Activated B cell treated with CpG ODN at 0.5 μM for 24 hours (primary cell): ENCODE data around the gene CCNB1. TPM values are rescaled to one million over a fixed set of nuclear protein-coding genes. Genes with fewer than 3 reads are reported as not detected.
A peak's percentile ranks its signal among the peaks of the same experiment; 100 is the strongest.

ENCODE experiments used
- ATAC-seq: fragments of 200-7000 bp; cut with Tn5 transposase; one replicate; pipeline ENCODE4 v1.10.0; 2021; ENCODE audit warnings: low read depth, mild to moderate bottlenecking, moderate library complexity
- CTCF ChIA-PET: fragments of 350-600 bp; sonication (Branson Sonifier 250); formaldehyde crosslinking; loops from one replicate; lab custom pipeline; 2021; ENCODE audit warnings: antibody characterized with exemption; lab: Charles Lee
- POLR2A ChIA-PET: fragments of 350-600 bp; sonication (Branson Sonifier 250); formaldehyde crosslinking; loops from one replicate; lab custom pipeline; 2021; ENCODE audit warnings: antibody characterized with exemption; lab: Charles Lee
- DNase-seq: peaks from one replicate; pipeline ENCODE4 v3.0.0; 2022
- H3K27ac Mint-ChIP-seq: one replicate; pipeline ENCODE4 v1.8.0; 2020; ENCODE audit warnings: mixed read lengths
- H3K27me3 Mint-ChIP-seq: one replicate; pipeline ENCODE4 v1.8.0; 2021; ENCODE audit warnings: mixed read lengths
- H3K36me3 Mint-ChIP-seq: one replicate; pipeline ENCODE4 v1.8.0; 2021; ENCODE audit warnings: low read depth, mixed read lengths
- H3K4me1 Mint-ChIP-seq: one replicate; pipeline ENCODE4 v1.8.0; 2021; ENCODE audit warnings: mixed read lengths
- H3K4me3 Mint-ChIP-seq: one replicate; pipeline ENCODE4 v1.8.0; 2020; ENCODE audit warnings: mild to moderate bottlenecking, mixed read lengths
- H3K9me3 Mint-ChIP-seq: one replicate; pipeline ENCODE4 v1.8.0; 2020; ENCODE audit warnings: mixed read lengths
- intact Hi-C: fragments of 100-400 bp; cut with micrococcal nuclease; formaldehyde crosslinking; loops from one replicate; pipeline ENCODE4 v1.15.1; 2024
- total RNA-seq: library from RNA; stranded (reverse); gene quantifications from 2 replicates; pipeline ENCODE4 v1.2.3, GENCODE V29; 2022
- TF ChIP-seq, protein P1 (sequence below): fragments of 200-600 bp; IDR thresholded peaks from one replicate; pipeline ENCODE4 v1.8.0; 2022; ENCODE audit warnings: antibody characterized with exemption, mild to moderate bottlenecking

The CCNB1 gene
- total RNA-seq = 10.6 and 12.7 TPM in 2 replicates

DNA sequence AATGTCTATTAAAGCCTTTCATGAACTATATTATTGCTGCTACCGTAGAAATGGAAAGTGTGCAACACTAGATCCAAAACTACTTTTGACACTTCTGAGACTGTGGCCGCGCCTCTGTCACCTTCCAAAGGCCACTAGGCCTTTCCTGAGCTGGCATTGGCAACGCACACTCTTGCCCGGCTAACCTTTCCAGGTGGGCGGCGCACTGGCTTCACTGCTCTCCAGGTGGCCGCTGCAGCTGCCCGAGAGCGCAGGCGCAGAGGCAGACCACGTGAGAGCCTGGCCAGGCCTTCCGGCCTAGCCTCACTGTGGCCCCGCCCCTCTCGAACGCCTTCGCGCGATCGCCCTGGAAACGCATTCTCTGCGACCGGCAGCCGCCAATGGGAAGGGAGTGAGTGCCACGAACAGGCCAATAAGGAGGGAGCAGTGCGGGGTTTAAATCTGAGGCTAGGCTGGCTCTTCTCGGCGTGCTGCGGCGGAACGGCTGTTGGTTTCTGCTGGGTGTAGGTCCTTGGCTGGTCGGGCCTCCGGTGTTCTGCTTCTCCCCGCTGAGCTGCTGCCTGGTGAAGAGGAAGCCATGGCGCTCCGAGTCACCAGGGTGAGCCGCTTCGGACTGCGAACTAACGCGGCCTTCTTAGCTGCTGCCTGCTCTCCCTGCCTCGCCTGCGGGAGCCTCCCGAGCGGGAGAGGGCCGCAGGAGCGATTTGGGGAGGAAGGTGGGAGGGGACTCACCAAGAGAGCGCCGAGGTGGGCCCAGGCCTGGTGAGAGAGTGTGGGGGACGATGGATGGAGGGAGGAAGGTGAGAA lies at the start of gene CCNB1:
Gene CCNB1, plus strand, starts transcription at position 465 of the 807 bp plus-strand sequence. Its CDS starts 113 bp downstream, at position 578.
- ChIA-PET POLR2A (interaction anchor here (0.8 to 1.9 kb wide), 5 partner anchors 10 to 73 kb away, joined by 3 to 10 read pairs (median 6); partner anchors contain the start of genes CDK7, CENPH and SLC30A5), CTCF (interaction anchor here (0.6 to 1.7 kb wide), 2 partner anchors 50 to 73 kb away, joined by 3 to 9 read pairs; partner anchors contain the start of gene SLC30A5)
- TF ChIP-seq, protein P1, sequence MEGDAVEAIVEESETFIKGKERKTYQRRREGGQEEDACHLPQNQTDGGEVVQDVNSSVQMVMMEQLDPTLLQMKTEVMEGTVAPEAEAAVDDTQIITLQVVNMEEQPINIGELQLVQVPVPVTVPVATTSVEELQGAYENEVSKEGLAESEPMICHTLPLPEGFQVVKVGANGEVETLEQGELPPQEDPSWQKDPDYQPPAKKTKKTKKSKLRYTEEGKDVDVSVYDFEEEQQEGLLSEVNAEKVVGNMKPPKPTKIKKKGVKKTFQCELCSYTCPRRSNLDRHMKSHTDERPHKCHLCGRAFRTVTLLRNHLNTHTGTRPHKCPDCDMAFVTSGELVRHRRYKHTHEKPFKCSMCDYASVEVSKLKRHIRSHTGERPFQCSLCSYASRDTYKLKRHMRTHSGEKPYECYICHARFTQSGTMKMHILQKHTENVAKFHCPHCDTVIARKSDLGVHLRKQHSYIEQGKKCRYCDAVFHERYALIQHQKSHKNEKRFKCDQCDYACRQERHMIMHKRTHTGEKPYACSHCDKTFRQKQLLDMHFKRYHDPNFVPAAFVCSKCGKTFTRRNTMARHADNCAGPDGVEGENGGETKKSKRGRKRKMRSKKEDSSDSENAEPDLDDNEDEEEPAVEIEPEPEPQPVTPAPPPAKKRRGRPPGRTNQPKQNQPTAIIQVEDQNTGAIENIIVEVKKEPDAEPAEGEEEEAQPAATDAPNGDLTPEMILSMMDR = no peak
- Mint-ChIP-seq H3K27ac (peak within 1 kb of the TSS; percentile 89), H3K27me3 (no peaks in the 10 kb centered on the region), H3K36me3 (peaks cover 17% of the 10 kb centered on the region), H3K9me3 (peaks cover 2% of the 10 kb centered on the region), H3K4me3 (peak within 1 kb of the TSS; percentile 96), H3K4me1 (peaks cover 23% of the 10 kb centered on the region)
- peak; percentile 94 for DNase-seq
- intact Hi-C loops = loop anchor here (1.0 kb wide), 8 partner anchors 22 to 202 kb away; partner anchors contain the start of genes AK6, CCDC125, CDK7 and CENPH
- ATAC-seq = peak; percentile 100

DNA sequence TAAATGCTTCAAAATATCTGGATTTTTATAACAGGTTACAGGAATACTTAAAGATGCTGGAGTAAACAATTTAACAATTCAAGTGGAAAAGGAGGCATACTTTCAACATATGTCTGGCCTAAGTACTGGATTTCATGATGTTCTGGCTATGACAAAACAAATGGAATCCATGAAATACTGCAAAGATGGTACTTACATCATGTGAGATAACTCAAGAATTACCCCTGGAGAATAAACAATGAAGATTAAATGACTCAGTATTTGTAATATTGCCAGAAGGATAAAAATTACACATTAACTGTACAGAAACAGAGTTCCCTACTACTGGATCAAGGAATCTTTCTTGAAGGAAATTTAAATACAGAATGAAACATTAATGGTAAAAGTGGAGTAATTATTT lies 37.5 kb upstream of the CCNB1 start:
- CTCF ChIA-PET = no interaction called here
- DNase-seq (no peak), ATAC-seq (no peak)
- intact Hi-C loops = no loop called here
- Mint-ChIP-seq H3K36me3 (peaks cover 44% of the 10 kb centered on the region), H3K27ac (no peak overlapping the region), H3K27me3 (no peaks in the 10 kb centered on the region), H3K4me3 (no peak overlapping the region), H3K4me1 (peaks cover 7% of the 10 kb centered on the region), H3K9me3 (no peaks in the 10 kb centered on the region)
- TF ChIP-seq, protein P1 = no peak
- POLR2A ChIA-PET = no interaction called here

DNA sequence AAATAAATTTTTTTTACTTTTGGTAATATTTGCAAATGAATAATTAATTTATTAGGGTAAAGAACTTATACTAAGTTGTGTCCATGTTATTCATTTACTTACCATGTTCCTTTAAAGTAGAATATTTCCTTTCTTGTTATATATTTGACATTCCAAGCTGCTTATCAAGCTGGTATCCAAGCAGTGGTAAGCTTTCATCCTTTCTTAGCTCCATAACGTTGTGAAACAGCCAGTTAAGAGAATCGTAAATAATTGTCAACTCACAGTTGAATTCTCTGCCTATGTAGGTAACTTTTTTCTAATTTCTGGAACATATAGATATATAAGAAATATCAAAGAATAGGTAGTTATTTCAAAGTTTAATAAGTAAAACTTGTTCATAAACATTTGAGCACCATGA lies 36.7 kb upstream of the CCNB1 start:
- no peaks in the 10 kb centered on the region for H3K27me3 Mint-ChIP-seq
- TF ChIP-seq, protein P1 = no peak
- intact Hi-C loops = no loop called here
- ChIA-PET CTCF (no interaction called here), POLR2A (no interaction called here)
- DNase-seq = no peak
- H3K27ac Mint-ChIP-seq = no peak overlapping the region
- H3K4me3 Mint-ChIP-seq = no peak overlapping the region
- H3K9me3 Mint-ChIP-seq = no peaks in the 10 kb centered on the region
- peaks cover 37% of the 10 kb centered on the region for H3K36me3 Mint-ChIP-seq
- H3K4me1 Mint-ChIP-seq = peaks cover 10% of the 10 kb centered on the region
- ATAC-seq = no peak

DNA sequence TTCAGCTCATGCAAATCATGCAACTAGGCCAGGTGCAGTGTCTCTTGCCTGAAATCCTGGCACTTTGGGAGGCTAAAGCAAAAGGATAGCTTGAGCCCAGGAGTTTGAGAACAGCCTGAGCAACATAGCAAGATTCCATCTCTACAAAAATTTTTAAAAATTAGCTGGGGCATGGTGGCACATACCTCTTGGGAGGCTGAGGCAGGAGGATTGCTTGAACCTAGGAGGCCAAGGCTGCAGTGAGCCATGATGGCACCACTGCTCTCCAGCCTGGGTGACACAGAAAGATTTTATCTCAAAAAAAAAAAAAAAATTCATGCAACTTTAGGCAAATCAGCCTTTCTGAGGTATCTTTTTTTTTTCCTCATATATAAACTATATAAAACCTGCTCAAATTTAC lies 35.6 kb upstream of the CCNB1 start:
- H3K4me1 Mint-ChIP-seq = peaks cover 21% of the 10 kb centered on the region
- H3K4me3 Mint-ChIP-seq = no peak overlapping the region
- H3K36me3 Mint-ChIP-seq = peaks cover 33% of the 10 kb centered on the region
- ATAC-seq (no peak), DNase-seq (no peak)
- H3K27ac Mint-ChIP-seq = no peak overlapping the region
- CTCF ChIA-PET = no interaction called here
- no peaks in the 10 kb centered on the region for H3K9me3 Mint-ChIP-seq
- intact Hi-C loops = no loop called here
- no peaks in the 10 kb centered on the region for H3K27me3 Mint-ChIP-seq
- POLR2A ChIA-PET = no interaction called here
- TF ChIP-seq, protein P1 = no peak

DNA sequence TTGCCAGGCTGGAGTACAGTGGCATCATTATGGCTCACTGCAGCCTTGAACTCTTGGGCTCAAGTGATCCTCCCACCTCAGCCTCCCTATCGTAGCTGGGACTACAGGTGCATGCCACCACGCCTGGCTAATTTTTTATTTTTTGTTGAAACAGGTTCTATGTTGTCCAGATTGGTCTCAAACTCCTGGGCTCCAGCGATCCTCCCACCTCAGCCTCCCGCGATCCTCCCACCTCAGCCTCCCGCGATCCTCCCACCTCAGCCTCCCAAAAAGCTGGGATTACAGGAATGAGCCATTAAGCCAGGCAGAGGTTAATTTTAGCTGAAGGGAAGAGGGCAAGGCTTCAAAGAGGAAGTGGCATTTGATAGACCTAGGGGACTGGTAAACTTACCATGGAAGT lies 32.8 kb upstream of the CCNB1 start:
- peaks cover 5% of the 10 kb centered on the region for H3K9me3 Mint-ChIP-seq
- H3K27ac Mint-ChIP-seq = no peak overlapping the region
- ATAC-seq (no peak), DNase-seq (no peak)
- H3K36me3 Mint-ChIP-seq = peaks cover 18% of the 10 kb centered on the region
- POLR2A ChIA-PET = interaction anchor here (0.6 to 0.7 kb wide), 2 partner anchors 101 to 213 kb away, joined by 3 read pairs; no protein-coding TSS in a partner anchor
- intact Hi-C loops = no loop called here
- H3K4me3 Mint-ChIP-seq = no peak overlapping the region
- no peaks in the 10 kb centered on the region for H3K27me3 Mint-ChIP-seq
- TF ChIP-seq, protein P1 = no peak
- H3K4me1 Mint-ChIP-seq = peaks cover 24% of the 10 kb centered on the region
- CTCF ChIA-PET = no interaction called here
